CD8-positive, alpha-beta memory T cell (primary cell): Measurements from ENCODE around the gene BACH1. TPM values are rescaled to one million over a fixed set of nuclear protein-coding genes. Genes with fewer than 3 reads are reported as not detected.

Experiments used
- CTCF ChIA-PET: fragments of 350-600 bp; sonication (Branson Sonifier 250); formaldehyde crosslinking; loops from one replicate; lab custom pipeline; 2021; ENCODE audit warnings: antibody characterized with exemption; lab: Charles Lee
- POLR2A ChIA-PET: fragments of 350-600 bp; sonication (Branson Sonifier 250); formaldehyde crosslinking; loops from one replicate; lab custom pipeline; 2021; ENCODE audit warnings: antibody characterized with exemption; lab: Charles Lee
- DNase-seq, 5 donors: peaks; one replicate each; pipeline versions ENCODE4 v3.0.0 to v3.0.0-alpha.2; 2020 to 2022; ENCODE audit warnings: mixed read lengths in 1 of 5
- H3K27ac ChIP-seq: one replicate; pipeline ENCODE4 v1.7.0; 2013; ENCODE audit warnings: low read depth, mild to moderate bottlenecking, low read length, moderate library complexity
- H3K27me3 ChIP-seq: 2 replicates; pipeline ENCODE4 v1.7.0; 2013; ENCODE audit warnings: low read length, mild to moderate bottlenecking; ENCODE audit not compliant: insufficient read depth, poor library complexity, severe bottlenecking
- H3K36me3 ChIP-seq: 2 replicates; pipeline ENCODE4 v1.7.0; 2013; ENCODE audit warnings: mild to moderate bottlenecking, low read length, moderate library complexity; ENCODE audit not compliant: insufficient read depth
- H3K4me1 ChIP-seq: 2 replicates; pipeline ENCODE4 v1.7.0; 2013; ENCODE audit warnings: mild to moderate bottlenecking, low read length, moderate library complexity; ENCODE audit not compliant: insufficient read depth
- H3K4me3 ChIP-seq: 2 replicates; pipeline ENCODE4 v1.7.0; 2013; ENCODE audit warnings: mild to moderate bottlenecking, low read length
- H3K9me3 ChIP-seq: 2 replicates; pipeline ENCODE4 v1.7.0; 2013; ENCODE audit warnings: mild to moderate bottlenecking, low read length
- H3K27ac Mint-ChIP-seq, 8 donors: one replicate each; pipeline ENCODE4 v1.8.0; 2020 to 2021; ENCODE audit warnings: mixed read lengths in 8 of 8, mild to moderate bottlenecking in 6 of 8, inconsistent platforms in 3 of 8, moderate library complexity in 3 of 8
- H3K27me3 Mint-ChIP-seq, 2 donors: one replicate each; pipeline ENCODE4 v1.8.0; 2020 to 2021; ENCODE audit warnings: mixed read lengths in 2 of 2, mild to moderate bottlenecking in 1 of 2, moderate library complexity in 1 of 2
- H3K36me3 Mint-ChIP-seq, 3 donors: one replicate each; pipeline ENCODE4 v1.8.0; 2020 to 2021; ENCODE audit warnings: mixed read lengths in 3 of 3, inconsistent platforms in 1 of 3, mild to moderate bottlenecking in 1 of 3
- H3K4me1 Mint-ChIP-seq, 3 donors: one replicate each; pipeline ENCODE4 v1.8.0; 2020 to 2021; ENCODE audit warnings: mixed read lengths in 3 of 3, inconsistent platforms in 1 of 3, mild to moderate bottlenecking in 1 of 3
- H3K4me3 Mint-ChIP-seq, 7 donors: one replicate each; pipeline ENCODE4 v1.8.0; 2020 to 2021; ENCODE audit warnings: mixed read lengths in 7 of 7, mild to moderate bottlenecking in 6 of 7, moderate library complexity in 4 of 7, inconsistent platforms in 2 of 7
- H3K9me3 Mint-ChIP-seq, 5 donors: one replicate each; pipeline ENCODE4 v1.8.0; 2020 to 2022; ENCODE audit warnings: mixed read lengths in 5 of 5, mild to moderate bottlenecking in 3 of 5, moderate library complexity in 2 of 5, inconsistent platforms in 1 of 5
- polyA plus RNA-seq: library from polyadenylated mRNA; unstranded; fragments of 300-500 nt; fragmentation: Illumina TruSeq; gene quantifications from one replicate; pipeline ENCODE4 v1.2.3, GENCODE V29; 2021
- total RNA-seq, 2 experiments: library from RNA; stranded (reverse); gene quantifications; one replicate each; pipeline ENCODE4 v1.2.3, GENCODE V29; 2021

The BACH1 gene
- total and polyA plus RNA-seq, 3 experiments from 2014 or later, result 13.0 to 25.6 (median 20.8) TPM

- Mint-ChIP-seq H3K4me3 (no peak overlapping the region), H3K36me3 (peaks cover 0 to 8% (median 0%) of the 10 kb centered on the region in 3 donors), H3K27ac (no peak overlapping the region), H3K27me3 (no peaks in the 10 kb centered on the region), H3K9me3 (no peaks in the 10 kb centered on the region), H3K4me1 (no peaks in the 10 kb centered on the region)
- CTCF ChIA-PET, result no interaction called here
- H3K27ac ChIP-seq, result no peak overlapping the region
- no peaks in the 10 kb centered on the region for H3K9me3 ChIP-seq
- POLR2A ChIA-PET, result no interaction called here
- H3K27me3 ChIP-seq, result no peaks in the 10 kb centered on the region
- H3K4me3 ChIP-seq, result no peak overlapping the region
- no peaks in the 10 kb centered on the region for H3K4me1 ChIP-seq
- DNase-seq, result no peak
- no peaks in the 10 kb centered on the region for H3K36me3 ChIP-seq
Observed at GRCh38 chr21:29387598-29387997, 88.9 kb downstream of the BACH1 start.

GRCh38 chr21:29389136-29389535 is 90.4 kb downstream of the BACH1 start:
- H3K36me3 ChIP-seq, result no peaks in the 10 kb centered on the region
- DNase-seq, result no peak
- Mint-ChIP-seq H3K36me3 (peaks cover 0 to 18% (median 0%) of the 10 kb centered on the region in 3 donors), H3K27ac (no peak overlapping the region), H3K27me3 (no peaks in the 10 kb centered on the region), H3K9me3 (no peaks in the 10 kb centered on the region), H3K4me3 (no peak overlapping the region), H3K4me1 (no peaks in the 10 kb centered on the region)
- POLR2A ChIA-PET, result no interaction called here
- H3K4me3 ChIP-seq, result no peak overlapping the region
- no peaks in the 10 kb centered on the region for H3K9me3 ChIP-seq
- no peaks in the 10 kb centered on the region for H3K27me3 ChIP-seq
- H3K4me1 ChIP-seq, result no peaks in the 10 kb centered on the region
- CTCF ChIA-PET, result no interaction called here
- H3K27ac ChIP-seq, result no peak overlapping the region

GRCh38 chr21:29390778-29391177 is 92.1 kb downstream of the BACH1 start:
- H3K4me3 ChIP-seq, result no peak overlapping the region
- CTCF ChIA-PET, result interaction anchor here (1.3 kb wide), 1 partner anchor 14 kb away, joined by 3 read pairs; no protein-coding TSS in a partner anchor
- H3K4me1 ChIP-seq, result no peaks in the 10 kb centered on the region
- Mint-ChIP-seq H3K27me3 (no peaks in the 10 kb centered on the region), H3K9me3 (no peaks in the 10 kb centered on the region), H3K4me1 (no peaks in the 10 kb centered on the region), H3K27ac (no peak overlapping the region), H3K4me3 (no peak overlapping the region), H3K36me3 (peaks cover 0 to 20% (median 0%) of the 10 kb centered on the region in 3 donors)
- H3K27ac ChIP-seq, result no peak overlapping the region
- H3K27me3 ChIP-seq, result no peaks in the 10 kb centered on the region
- no peak for DNase-seq
- POLR2A ChIA-PET, result no interaction called here
- no peaks in the 10 kb centered on the region for H3K9me3 ChIP-seq
- H3K36me3 ChIP-seq, result no peaks in the 10 kb centered on the region

GRCh38 chr21:29394051-29394450 is 95.3 kb downstream of the BACH1 start:
- Mint-ChIP-seq H3K27ac (no peak overlapping the region), H3K36me3 (peaks cover 5 to 35% (median 6%) of the 10 kb centered on the region in 3 donors), H3K9me3 (peaks cover 0 to 7% (median 0%) of the 10 kb centered on the region in 5 donors), H3K4me3 (no peak overlapping the region), H3K4me1 (no peaks in the 10 kb centered on the region), H3K27me3 (peaks cover 0 to 1% of the 10 kb centered on the region in 2 donors)
- ChIA-PET POLR2A (no interaction called here), CTCF (no interaction called here)
- no peak for DNase-seq
- no peak overlapping the region for H3K27ac ChIP-seq
- no peaks in the 10 kb centered on the region for H3K36me3 ChIP-seq
- no peaks in the 10 kb centered on the region for H3K9me3 ChIP-seq
- no peak overlapping the region for H3K4me3 ChIP-seq
- H3K27me3 ChIP-seq, result no peaks in the 10 kb centered on the region
- H3K4me1 ChIP-seq, result no peaks in the 10 kb centered on the region

Other genes starting within 250 kb of the BACH1 start
- gene CCT8, start 225.3 kb upstream of the BACH1 start, total RNA-seq, result 100 to 1,000 TPM; 401 to 415 TPM
- gene CCT8, start 225.3 kb upstream of the BACH1 start, polyA plus RNA-seq, result 138 TPM
- 1 to 10 TPM; 4.2 to 4.6 TPM for gene MAP3K7CL, start 168.3 kb upstream of the BACH1 start, total RNA-seq
- gene MAP3K7CL, start 168.3 kb upstream of the BACH1 start, polyA plus RNA-seq, result 6.0 TPM